HCT116 (cell line): ENCODE measurements around the gene SEMA3F. TPM values are rescaled to one million over a fixed set of nuclear protein-coding genes. Genes with fewer than 3 reads are reported as not detected.

Experiments
- ATAC-seq: fragments of 200-7000 bp; cut with Tn5 transposase; 2 replicates; pipeline ENCODE4 v1.9.1; 2020; ENCODE audit warnings: mild to moderate bottlenecking, moderate library complexity
- BruUV-seq: library from RNA; stranded (reverse); fragments of 400-500 nt; replicated peaks from 2 replicates; lab custom pipeline; 2021; lab: Mats Ljungman, UMichigan
- CTCF ChIA-PET: fragments of 300-600 bp; sonication (Branson Sonifier 250); formaldehyde crosslinking; loops from one replicate; lab custom pipeline; 2021; ENCODE audit warnings: antibody characterized with exemption; lab: Charles Lee
- POLR2A ChIA-PET: fragments of 300-600, 350-600 bp; sonication (Branson Sonifier 250); formaldehyde crosslinking; loops from one replicate; lab custom pipeline; 2021; ENCODE audit warnings: antibody characterized with exemption; lab: Charles Lee
- RAD21 ChIA-PET, 2 experiments: fragments of 300-600 bp; sonication (Branson Sonifier 250); formaldehyde crosslinking; loops; one replicate each; lab custom pipeline; 2023; ENCODE audit warnings: low total read pairs in 2 of 2; ENCODE audit not compliant: uncharacterized antibody in 2 of 2, unreplicated experiment in 2 of 2, low non-redundant PET in 1 of 2; lab: Charles Lee
- DNase-seq: peaks from one replicate; pipeline ENCODE4 v3.0.0-alpha.2; 2010; ENCODE audit warnings: low read depth, low spot score
- H2AFZ ChIP-seq: fragments of 200-600 bp; shearing (Covaris generic), sonication (generic); 2 replicates; pipeline ENCODE4 v1.6.1; 2017; ENCODE audit warnings: low read depth, mixed run types, mixed read lengths, antibody characterized with exemption, low read length; ENCODE audit not compliant: poor library complexity, severe bottlenecking
- H3K27ac ChIP-seq: 2 replicates; pipeline ENCODE4 v1.5.1; 2012; ENCODE audit warnings: low read depth, low read length
- H3K27me3 ChIP-seq: fragments of 200-600 bp; sonication (generic); 2 replicates; pipeline ENCODE4 v1.6.1; 2016; ENCODE audit warnings: mixed run types, low read length, mixed read lengths; ENCODE audit not compliant: insufficient read depth
- H3K36me3 ChIP-seq, 2 experiments: fragments of 200-500 bp in 1 of 2; fragments of 200-600 bp in 1 of 2; sonication (Bioruptor generic) in 1 of 2; sonication (generic) in 1 of 2; 2 replicates each; pipeline versions ENCODE4 v1.5.1 to v1.6.1; 2014 to 2016; ENCODE audit warnings: low read length in 2 of 2, inconsistent platforms in 1 of 2, mixed read lengths in 1 of 2, mixed run types in 1 of 2; ENCODE audit not compliant: insufficient read depth in 2 of 2, control insufficient read depth in 1 of 2
- H3K4me1 ChIP-seq, 2 experiments: fragments of 200-600 bp in 1 of 2; sonication (generic) in 1 of 2; 2 replicates each; pipeline versions ENCODE4 v1.5.1 to v1.6.1; 2012 to 2017; ENCODE audit warnings: low read length in 2 of 2, inconsistent platforms in 1 of 2, mild to moderate bottlenecking in 1 of 2, mixed read lengths in 1 of 2, mixed run types in 1 of 2, moderate library complexity in 1 of 2; ENCODE audit not compliant: insufficient read depth in 2 of 2, control insufficient read depth in 1 of 2
- H3K4me2 ChIP-seq: fragments of 200-600 bp; sonication (generic); 2 replicates; pipeline ENCODE4 v1.6.1; 2017; ENCODE audit warnings: mixed run types, low read length, mixed read lengths
- H3K4me3 ChIP-seq, 2 experiments: fragments of 200-600 bp in 1 of 2; sonication (generic) in 1 of 2; replicated peaks in 1 of 2; 2 replicates each; pipeline ENCODE4 v1.5.1; 2011 to 2016; ENCODE audit warnings: low read length in 2 of 2, control low read depth in 1 of 2, low read depth in 1 of 2, mild to moderate bottlenecking in 1 of 2, mixed read lengths in 1 of 2, mixed run types in 1 of 2
- H3K79me2 ChIP-seq: fragments of 200-600 bp; sonication (generic); 2 replicates; pipeline ENCODE4 v1.6.1; 2017; ENCODE audit warnings: mild to moderate bottlenecking, mixed run types, low read length, moderate library complexity, mixed read lengths; ENCODE audit not compliant: insufficient read depth
- H3K9ac ChIP-seq: fragments of 200-600 bp; sonication (generic); 2 replicates; pipeline ENCODE4 v1.6.1; 2016; ENCODE audit warnings: low read length, mixed read lengths
- H3K9me2 ChIP-seq: fragments of 200-600 bp; sonication (generic), shearing (Covaris generic); 2 replicates; pipeline ENCODE4 v1.6.1; 2017; ENCODE audit warnings: mixed run types, mild to moderate bottlenecking, moderate library complexity; ENCODE audit not compliant: insufficient read depth
- H3K9me3 ChIP-seq, 2 experiments: fragments of 200-500 bp in 1 of 2; fragments of 200-600 bp in 1 of 2; sonication (Bioruptor generic) in 1 of 2; sonication (generic) in 1 of 2; 2 replicates each; pipeline ENCODE4 v1.6.1; 2014 to 2017; ENCODE audit warnings: low read length in 2 of 2, mixed read lengths in 2 of 2, inconsistent platforms in 1 of 2, low read depth in 1 of 2, mild to moderate bottlenecking in 1 of 2, mixed run types in 1 of 2, moderate library complexity in 1 of 2; ENCODE audit not compliant: control insufficient read depth in 1 of 2, insufficient read depth in 1 of 2
- H4K20me1 ChIP-seq: fragments of 200-600 bp; sonication (generic), shearing (Covaris generic); 2 replicates; pipeline ENCODE4 v1.6.1; 2017; ENCODE audit warnings: mixed run types, mild to moderate bottlenecking, moderate library complexity; ENCODE audit not compliant: insufficient read depth
- FOSL1 ChIP-seq: IDR thresholded peaks from 2 replicates; pipeline ENCODE4 v1.6.1; 2012; ENCODE audit warnings: low read depth
- POLR2A ChIP-seq: IDR thresholded peaks from 2 replicates; pipeline ENCODE4 v1.7.0; 2011; ENCODE audit warnings: borderline replicate concordance; ENCODE audit not compliant: insufficient read depth, insufficient read length; ENCODE audit errors: extremely low read depth
- SP1 ChIP-seq: IDR thresholded peaks from 2 replicates; pipeline ENCODE4 v1.6.1; 2012; ENCODE audit warnings: low read depth
- SRF ChIP-seq: IDR thresholded peaks from 2 replicates; pipeline ENCODE4 v1.6.1; 2012; ENCODE audit warnings: low read depth
- YY1 ChIP-seq: IDR thresholded peaks from 2 replicates; pipeline ENCODE4 v1.6.1; 2011; ENCODE audit warnings: low read length, low read depth, moderate library complexity, mild to moderate bottlenecking; ENCODE audit not compliant: insufficient replicate concordance; ENCODE audit errors: extremely low read depth
- intact Hi-C: fragments of 100-400 bp; cut with micrococcal nuclease; formaldehyde crosslinking; loops from 2 replicates; pipeline ENCODE4 v1.10.0; 2022
- total RNA-seq: library from RNA; stranded (reverse); gene quantifications from one replicate; pipeline ENCODE4 v1.2.1, GENCODE V29; 2021; ENCODE audit not compliant: unreplicated experiment
- TF ChIP-seq, protein P1 (sequence below), 3 experiments: fragments of 200-600 bp in 1 of 3; sonication (generic) in 1 of 3; IDR thresholded peaks in 2 of 3; conservative IDR thresholded peaks in 1 of 3; 2 replicates each; pipeline ENCODE4 v1.5.1; 2012 to 2017; ENCODE audit warnings: low read depth in 2 of 3, low read length in 2 of 3, antibody characterized with exemption in 1 of 3, borderline replicate concordance in 1 of 3, control low read depth in 1 of 3, mild to moderate bottlenecking in 1 of 3, mixed read lengths in 1 of 3, mixed run types in 1 of 3, moderate library complexity in 1 of 3; ENCODE audit not compliant: insufficient read depth in 1 of 3
- TF ChIP-seq, protein P2 (sequence below): IDR thresholded peaks from 2 replicates; pipeline ENCODE4 v1.6.1; 2012
- TF ChIP-seq, protein P3 (sequence below): IDR thresholded peaks from 2 replicates; pipeline ENCODE4 v1.6.1; 2012

SEMA3F gene
- total RNA-seq, 1 experiment from 2014 or later, result 15.7 TPM

DNA sequence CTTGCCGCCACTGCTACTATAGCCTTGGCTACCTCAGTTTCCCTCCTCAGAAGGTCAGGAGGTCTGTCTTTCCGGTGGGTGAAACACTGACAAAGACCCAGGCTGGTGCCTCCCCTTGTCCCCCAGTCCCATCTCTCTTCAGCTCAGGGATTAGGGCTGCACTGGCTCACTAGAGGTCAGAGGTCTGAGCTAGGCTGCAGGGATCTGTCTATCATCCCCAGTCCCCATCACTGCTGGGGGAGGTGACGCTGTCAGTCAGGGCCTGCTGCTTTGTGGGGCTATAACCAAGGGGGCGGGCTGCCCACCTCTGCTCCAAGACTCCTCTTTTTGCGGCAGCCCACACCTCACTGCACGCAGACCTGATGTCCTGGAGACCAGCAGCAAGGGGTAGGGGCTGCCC lies 13.7 kb downstream of the SEMA3F start:
- H3K27ac ChIP-seq, result no peak overlapping the region

DNA sequence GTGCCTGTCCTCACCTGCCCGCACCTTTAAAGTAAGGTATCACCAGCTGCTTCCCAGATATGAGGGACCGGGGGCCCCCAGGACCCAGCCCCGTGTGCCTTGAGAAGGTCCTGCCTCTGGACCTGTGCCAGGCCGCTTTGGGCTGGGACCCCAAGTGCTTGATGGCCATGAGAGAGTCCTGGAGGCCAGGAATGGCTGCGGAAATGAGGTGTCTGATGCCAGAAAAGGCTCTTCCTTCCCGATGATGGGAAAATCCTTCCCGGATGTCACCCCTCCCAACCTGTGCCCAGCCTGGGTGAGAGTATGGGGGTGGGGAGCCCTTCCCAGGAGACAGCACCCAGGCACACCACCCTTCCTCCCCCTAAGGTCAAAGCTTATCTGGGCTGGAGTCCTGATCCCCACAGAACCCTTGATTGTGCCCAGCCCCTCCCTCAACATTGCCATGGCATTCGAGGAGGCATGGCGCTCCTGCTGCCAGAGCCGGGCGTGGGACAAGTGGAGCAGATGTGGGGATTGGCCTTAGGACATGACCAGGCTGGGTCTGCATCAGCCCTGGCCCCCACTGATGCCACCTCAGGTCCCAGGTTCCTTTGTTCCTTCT lies 14.2 kb downstream of the SEMA3F start:
- Histone ChIP-seq H3K4me3 (no peak overlapping the region), H3K36me3 (no peaks in the 10 kb centered on the region), H3K27me3 (no peaks in the 10 kb centered on the region), H3K9me2 (no peaks in the 10 kb centered on the region), H3K4me1 (peaks cover 2 to 46% of the 10 kb centered on the region in 2 experiments; a peak in 3 of 4 replicates), H2AFZ (no peak overlapping the region), H3K27ac (no peak overlapping the region), H3K9ac (no peak overlapping the region), H4K20me1 (no peaks in the 10 kb centered on the region), H3K4me2 (no peak overlapping the region), H3K79me2 (no peaks in the 10 kb centered on the region), H3K9me3 (no peaks in the 10 kb centered on the region)
- DNase-seq (no peak), ATAC-seq (no peak)
- BruUV-seq, result no TSS peak
- CTCF ChIA-PET, result interaction anchor here (0.6 kb wide), 1 partner anchor 51 kb away, joined by 3 read pairs; no protein-coding TSS in a partner anchor
- intact Hi-C loops, result no loop called here
- TF ChIP-seq, protein P1, sequence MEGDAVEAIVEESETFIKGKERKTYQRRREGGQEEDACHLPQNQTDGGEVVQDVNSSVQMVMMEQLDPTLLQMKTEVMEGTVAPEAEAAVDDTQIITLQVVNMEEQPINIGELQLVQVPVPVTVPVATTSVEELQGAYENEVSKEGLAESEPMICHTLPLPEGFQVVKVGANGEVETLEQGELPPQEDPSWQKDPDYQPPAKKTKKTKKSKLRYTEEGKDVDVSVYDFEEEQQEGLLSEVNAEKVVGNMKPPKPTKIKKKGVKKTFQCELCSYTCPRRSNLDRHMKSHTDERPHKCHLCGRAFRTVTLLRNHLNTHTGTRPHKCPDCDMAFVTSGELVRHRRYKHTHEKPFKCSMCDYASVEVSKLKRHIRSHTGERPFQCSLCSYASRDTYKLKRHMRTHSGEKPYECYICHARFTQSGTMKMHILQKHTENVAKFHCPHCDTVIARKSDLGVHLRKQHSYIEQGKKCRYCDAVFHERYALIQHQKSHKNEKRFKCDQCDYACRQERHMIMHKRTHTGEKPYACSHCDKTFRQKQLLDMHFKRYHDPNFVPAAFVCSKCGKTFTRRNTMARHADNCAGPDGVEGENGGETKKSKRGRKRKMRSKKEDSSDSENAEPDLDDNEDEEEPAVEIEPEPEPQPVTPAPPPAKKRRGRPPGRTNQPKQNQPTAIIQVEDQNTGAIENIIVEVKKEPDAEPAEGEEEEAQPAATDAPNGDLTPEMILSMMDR (IDR thresholded peaks at IDR 0.05 in 2 of 3, conservative IDR thresholded peaks at IDR 0.05 in 1 of 3; ENCODE audit: borderline replicate concordance in 1 of 3, insufficient read depth in 1 of 3, low read depth in 2 of 3, low read length in 2 of 3), result no peak
- TF ChIP-seq, protein P2, sequence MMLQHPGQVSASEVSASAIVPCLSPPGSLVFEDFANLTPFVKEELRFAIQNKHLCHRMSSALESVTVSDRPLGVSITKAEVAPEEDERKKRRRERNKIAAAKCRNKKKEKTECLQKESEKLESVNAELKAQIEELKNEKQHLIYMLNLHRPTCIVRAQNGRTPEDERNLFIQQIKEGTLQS, result no peak
- TF ChIP-seq SP1 (no peak), SRF (no peak), POLR2A (no peak), FOSL1 (no peak), YY1 (no peak)
- TF ChIP-seq, protein P3, sequence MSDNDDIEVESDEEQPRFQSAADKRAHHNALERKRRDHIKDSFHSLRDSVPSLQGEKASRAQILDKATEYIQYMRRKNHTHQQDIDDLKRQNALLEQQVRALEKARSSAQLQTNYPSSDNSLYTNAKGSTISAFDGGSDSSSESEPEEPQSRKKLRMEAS, result no peak
- RAD21 ChIA-PET, result no interaction called here
- POLR2A ChIA-PET, result no interaction called here

More for the DNA sequence above, 13.7 kb downstream of the SEMA3F start:
- Histone ChIP-seq H3K9me3 (no peaks in the 10 kb centered on the region), H4K20me1 (no peaks in the 10 kb centered on the region), H3K27me3 (no peaks in the 10 kb centered on the region), H3K9ac (no peak overlapping the region), H2AFZ (no peak overlapping the region), H3K9me2 (no peaks in the 10 kb centered on the region), H3K4me2 (no peak overlapping the region), H3K36me3 (no peaks in the 10 kb centered on the region), H3K79me2 (no peaks in the 10 kb centered on the region), H3K4me3 (no peak overlapping the region), H3K4me1 (peaks cover 2 to 46% of the 10 kb centered on the region in 2 experiments; a peak in 3 of 4 replicates)
- BruUV-seq, result no TSS peak
- POLR2A ChIA-PET, result no interaction called here
- CTCF ChIA-PET, result no interaction called here
- ATAC-seq (no peak), DNase-seq (no peak)
- TF ChIP-seq, protein P1 (IDR thresholded peaks at IDR 0.05 in 2 of 3, conservative IDR thresholded peaks at IDR 0.05 in 1 of 3; ENCODE audit: borderline replicate concordance in 1 of 3, insufficient read depth in 1 of 3, low read depth in 2 of 3, low read length in 2 of 3), result no peak
- RAD21 ChIA-PET, result no interaction called here
- intact Hi-C loops, result no loop called here
